ENCODE results near the gene PCOLCE2. TPM values are rescaled to one million over a fixed set of nuclear protein-coding genes. Genes with fewer than 3 reads are reported as not detected.

The PCOLCE2 gene
- total and polyA plus RNA-seq, 10 donors, result 1.8 to 18.2 (median 6.5) TPM

DNA sequence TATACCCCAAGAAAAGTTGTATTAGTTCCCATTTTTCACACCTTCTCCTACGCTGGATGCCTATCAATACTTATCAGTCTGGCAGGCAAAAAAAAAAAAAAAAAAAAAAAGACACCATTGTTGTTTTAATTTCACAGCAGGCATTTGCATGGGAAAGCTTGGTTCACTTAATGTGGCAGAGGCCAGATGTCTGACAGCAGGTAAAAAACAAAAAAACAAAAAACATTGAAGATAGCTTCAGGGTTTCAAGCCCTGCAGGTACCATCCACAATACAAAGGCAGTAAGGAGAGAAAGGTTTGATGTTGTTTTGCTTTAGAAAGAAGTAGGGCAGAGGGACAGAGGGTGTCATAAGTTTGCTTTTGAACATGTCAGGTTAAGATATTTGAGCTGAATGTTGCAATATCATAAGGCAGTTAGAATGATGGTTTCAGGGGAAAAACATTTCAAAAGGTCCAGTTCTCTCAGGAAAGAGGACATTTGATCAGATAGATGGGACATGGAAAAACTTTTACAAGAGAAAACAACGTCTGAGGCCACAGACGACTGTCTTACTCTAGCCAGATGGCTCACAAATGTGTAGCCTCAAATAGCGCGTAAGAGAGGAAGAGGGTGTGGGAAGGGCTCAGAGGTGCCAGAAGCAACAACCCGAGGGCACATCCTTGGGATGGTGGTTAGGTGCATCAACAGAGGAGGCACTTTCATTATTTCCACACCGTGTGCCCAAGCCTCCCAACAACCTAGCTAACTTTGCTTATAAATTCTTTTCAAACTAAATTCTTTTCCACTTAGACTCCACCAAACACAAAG, 25.7 kb downstream of the PCOLCE2 start:
- no peak for DNase-seq
- TF ChIP-seq, protein P1, sequence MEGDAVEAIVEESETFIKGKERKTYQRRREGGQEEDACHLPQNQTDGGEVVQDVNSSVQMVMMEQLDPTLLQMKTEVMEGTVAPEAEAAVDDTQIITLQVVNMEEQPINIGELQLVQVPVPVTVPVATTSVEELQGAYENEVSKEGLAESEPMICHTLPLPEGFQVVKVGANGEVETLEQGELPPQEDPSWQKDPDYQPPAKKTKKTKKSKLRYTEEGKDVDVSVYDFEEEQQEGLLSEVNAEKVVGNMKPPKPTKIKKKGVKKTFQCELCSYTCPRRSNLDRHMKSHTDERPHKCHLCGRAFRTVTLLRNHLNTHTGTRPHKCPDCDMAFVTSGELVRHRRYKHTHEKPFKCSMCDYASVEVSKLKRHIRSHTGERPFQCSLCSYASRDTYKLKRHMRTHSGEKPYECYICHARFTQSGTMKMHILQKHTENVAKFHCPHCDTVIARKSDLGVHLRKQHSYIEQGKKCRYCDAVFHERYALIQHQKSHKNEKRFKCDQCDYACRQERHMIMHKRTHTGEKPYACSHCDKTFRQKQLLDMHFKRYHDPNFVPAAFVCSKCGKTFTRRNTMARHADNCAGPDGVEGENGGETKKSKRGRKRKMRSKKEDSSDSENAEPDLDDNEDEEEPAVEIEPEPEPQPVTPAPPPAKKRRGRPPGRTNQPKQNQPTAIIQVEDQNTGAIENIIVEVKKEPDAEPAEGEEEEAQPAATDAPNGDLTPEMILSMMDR (IDR thresholded peaks at IDR 0.05 in 8 of 11, conservative IDR thresholded peaks at IDR 0.05 in 3 of 11), result no peak
- TF ChIP-seq POLR2AphosphoS5 (IDR thresholded peaks at IDR 0.05) (no peak), POLR2A (IDR thresholded peaks at IDR 0.05) (no peak)
- peaks cover 0 to 12% (median 0%) of the 10 kb centered on the region in 7 donors for H3K27me3 ChIP-seq (replicated peaks in 1 of 7)
- no peak overlapping the region for H3K27ac ChIP-seq
- WGBS, 5 donors, result 24 to 45% (median 29%) methylated on average over 7 of the region's 7 CpGs
- H3K36me3 ChIP-seq, result no peaks in the 10 kb centered on the region
- intact Hi-C loops (cut with DNase I; ENCODE audit: low total_unique reads), result no loop called here
- peaks cover 0 to 15% (median 0%) of the 10 kb centered on the region in 6 donors for H3K4me1 ChIP-seq
- no peaks in the 10 kb centered on the region for H3K9me3 ChIP-seq
- H3K4me3 ChIP-seq, result no peak overlapping the region

DNA sequence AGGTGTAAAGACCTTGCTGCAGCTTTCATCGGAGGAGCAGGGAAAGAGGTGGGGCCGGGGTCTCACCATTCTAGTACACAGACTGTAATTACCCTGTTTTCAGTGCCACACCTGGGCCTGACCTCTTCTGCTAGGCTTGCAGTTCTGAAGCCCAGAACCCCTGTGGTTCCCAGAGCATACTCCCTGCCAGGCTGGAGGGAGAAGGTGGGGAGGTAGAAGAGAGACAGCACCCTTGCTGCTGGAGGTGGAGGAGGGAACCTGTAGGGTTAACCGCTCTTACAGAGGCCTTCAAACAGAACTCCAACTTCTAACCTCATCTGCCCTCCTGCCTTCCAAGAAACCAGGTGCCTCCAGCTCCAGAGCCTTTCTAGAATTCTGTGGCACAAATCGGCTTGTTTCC, 27.0 kb downstream of the PCOLCE2 start:
- DNase-seq, result no peak
- no peak for TF ChIP-seq POLR2A (IDR thresholded peaks at IDR 0.05)
- TF ChIP-seq, protein P1 (IDR thresholded peaks at IDR 0.05 in 8 of 11, conservative IDR thresholded peaks at IDR 0.05 in 3 of 11), result no peak
- TF ChIP-seq POLR2AphosphoS5 (IDR thresholded peaks at IDR 0.05), result no peak
- Histone ChIP-seq H3K36me3 (no peaks in the 10 kb centered on the region), H3K4me1 (peaks cover 0 to 15% (median 0%) of the 10 kb centered on the region in 6 donors), H3K27me3 (replicated peaks in 1 of 7) (peaks cover 0 to 12% (median 0%) of the 10 kb centered on the region in 7 donors), H3K4me3 (no peak overlapping the region), H3K9me3 (no peaks in the 10 kb centered on the region), H3K27ac (no peak overlapping the region)
- WGBS, 5 donors, result 78 to 98% (median 91%) methylated on average over 4 of the region's 4 CpGs
- intact Hi-C loops (cut with DNase I; ENCODE audit: low total_unique reads), result no loop called here

DNA sequence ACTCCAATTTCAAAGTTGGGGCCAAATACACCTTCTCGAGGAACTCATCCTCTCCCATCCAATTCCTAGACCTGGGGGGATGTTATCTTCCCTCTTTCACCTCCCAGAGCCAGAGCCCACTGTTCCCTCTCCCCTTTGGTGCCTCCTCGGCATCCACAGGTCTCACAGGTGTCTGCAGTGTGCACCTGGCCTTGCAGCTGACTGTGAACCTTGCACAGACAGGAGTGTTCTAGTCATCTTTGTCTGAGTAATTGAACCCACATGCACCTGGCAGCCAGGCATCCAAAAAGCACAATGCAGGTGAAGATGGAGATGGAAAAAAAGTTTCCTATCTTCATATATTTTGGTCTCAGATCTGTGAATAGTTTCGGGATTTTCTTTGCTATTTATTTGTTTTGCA, 30.8 kb downstream of the PCOLCE2 start:
- H3K27ac ChIP-seq, result no peak overlapping the region
- no peaks in the 10 kb centered on the region for H3K9me3 ChIP-seq
- H3K4me3 ChIP-seq, result no peak overlapping the region
- no peak for DNase-seq
- H3K4me1 ChIP-seq, result peaks cover 0 to 15% (median 0%) of the 10 kb centered on the region in 6 donors
- no peaks in the 10 kb centered on the region for H3K36me3 ChIP-seq
- intact Hi-C loops (cut with DNase I; ENCODE audit: low total_unique reads), result no loop called here
- TF ChIP-seq, protein P1 (IDR thresholded peaks at IDR 0.05 in 8 of 11, conservative IDR thresholded peaks at IDR 0.05 in 3 of 11), result no peak
- TF ChIP-seq POLR2A (IDR thresholded peaks at IDR 0.05) (no peak), POLR2AphosphoS5 (IDR thresholded peaks at IDR 0.05) (no peak)
- peaks cover 0 to 9% (median 0%) of the 10 kb centered on the region in 7 donors for H3K27me3 ChIP-seq (replicated peaks in 1 of 7)
- 74 to 85% (median 79%) methylated on average over 3 of the region's 3 CpGs for WGBS, 5 donors

DNA sequence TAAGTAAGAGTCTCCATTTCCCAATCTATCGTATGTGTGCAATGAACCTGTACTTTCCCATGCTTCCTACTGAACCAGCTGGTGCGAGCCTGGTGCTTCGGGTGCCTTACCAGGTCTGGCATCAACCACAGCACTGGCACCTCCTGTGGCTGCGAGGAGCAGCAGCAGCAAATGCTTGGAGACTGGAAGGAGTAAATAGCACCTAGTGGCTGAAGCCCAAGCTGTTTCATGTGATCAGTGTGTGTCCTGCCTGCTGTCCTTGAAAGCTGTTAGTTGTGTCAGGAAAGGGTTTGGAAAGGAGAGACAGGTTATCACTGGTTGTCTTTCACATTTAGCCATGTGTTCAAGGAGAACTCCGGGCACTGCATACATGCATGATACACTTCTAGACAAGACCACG, 31.8 kb downstream of the PCOLCE2 start:
- Histone ChIP-seq H3K9me3 (no peaks in the 10 kb centered on the region), H3K27me3 (replicated peaks in 1 of 7) (peaks cover 0 to 12% (median 0%) of the 10 kb centered on the region in 7 donors), H3K27ac (no peak overlapping the region), H3K4me3 (no peak overlapping the region), H3K4me1 (peaks cover 0 to 15% (median 0%) of the 10 kb centered on the region in 6 donors), H3K36me3 (no peaks in the 10 kb centered on the region)
- no peak for DNase-seq
- 57 to 77% (median 62%) methylated on average over 6 of the region's 6 CpGs for WGBS, 5 donors
- TF ChIP-seq, protein P1 (IDR thresholded peaks at IDR 0.05 in 8 of 11, conservative IDR thresholded peaks at IDR 0.05 in 3 of 11), result no peak
- TF ChIP-seq POLR2A (IDR thresholded peaks at IDR 0.05) (no peak), POLR2AphosphoS5 (IDR thresholded peaks at IDR 0.05) (no peak)
- intact Hi-C loops (cut with DNase I; ENCODE audit: low total_unique reads), result no loop called here

Measured in spleen (tissue), 11 donors.